HepG2 (cell line): ENCODE measurements around the gene ABCC1. TPM values are rescaled to one million over a fixed set of nuclear protein-coding genes. Genes with fewer than 3 reads are reported as not detected.

Source experiments
- GABPB1 ChIP-seq: IDR thresholded peaks from 2 replicates; pipeline ENCODE4 v1.6.1; 2016; ENCODE audit warnings: mild to moderate bottlenecking, missing genetic modification reagents, moderate library complexity, missing compliant biosample characterization
- NPAS2 ChIP-seq: sonication (generic); formaldehyde crosslinking; IDR thresholded peaks from 2 replicates; pipeline ENCODE4 v1.8.0; 2022; ENCODE audit warnings: mild to moderate bottlenecking, missing genetic modification reagents, borderline replicate concordance
- TEAD3 ChIP-seq: optimal IDR thresholded peaks from 2 replicates; pipeline ENCODE3; 2016; ENCODE audit warnings: borderline replicate concordance
- ZBTB25 ChIP-seq: IDR thresholded peaks from 2 replicates; pipeline ENCODE4 v1.6.1; 2018; ENCODE audit warnings: missing genetic modification reagents
- ZNF251 ChIP-seq: sonication (generic); formaldehyde crosslinking; IDR thresholded peaks from 2 replicates; pipeline ENCODE4 v1.9.0; 2021; ENCODE audit warnings: mild to moderate bottlenecking, missing genetic modification reagents
- ZNF510 ChIP-seq: sonication (generic); formaldehyde crosslinking; IDR thresholded peaks from 2 replicates; pipeline ENCODE4 v1.4.0; 2020; ENCODE audit warnings: low read depth, mild to moderate bottlenecking, missing genetic modification reagents
- ZNF513 ChIP-seq: sonication (generic); formaldehyde crosslinking; conservative IDR thresholded peaks from 2 replicates; pipeline ENCODE4 v1.5.0; 2020; ENCODE audit warnings: missing genetic modification reagents
- ZNF589 ChIP-seq: sonication (generic); formaldehyde crosslinking; conservative IDR thresholded peaks from 2 replicates; pipeline ENCODE4 v1.8.0; 2022; ENCODE audit warnings: mild to moderate bottlenecking, moderate library complexity, missing genetic modification reagents
- ZNF614 ChIP-seq: IDR thresholded peaks from 2 replicates; pipeline ENCODE4 v1.6.1; 2018; ENCODE audit warnings: missing biosample characterization, missing genetic modification reagents, inconsistent platforms, borderline replicate concordance
- ZNF737 ChIP-seq: sonication (generic); formaldehyde crosslinking; IDR thresholded peaks from 2 replicates; pipeline ENCODE4 v1.5.0; 2020; ENCODE audit warnings: missing genetic modification reagents, mild to moderate bottlenecking, borderline replicate concordance
- ZSCAN12 ChIP-seq: sonication (generic); formaldehyde crosslinking; IDR thresholded peaks from 2 replicates; pipeline ENCODE4 v1.9.0; 2021; ENCODE audit warnings: mild to moderate bottlenecking, missing genetic modification reagents
- polyA plus RNA-seq, 8 experiments: library from polyadenylated mRNA; depleted of rRNA in 3 of 8; stranded (reverse) in 7 of 8; unstranded in 1 of 8; fragments of >200 nt; fragmentation: Illumina TruSeq in 4 of 8; extraction: Trizol in 4 of 8; gene quantifications; 2 replicates each; pipeline versions ENCODE4 v1.2.1 to v1.2.3, GENCODE V29; 2011 to 2016; ENCODE audit warnings: low read depth in 4 of 8, missing spikeins in 1 of 8, mixed read lengths in 1 of 8; ENCODE audit not compliant: insufficient read depth in 1 of 8
- total RNA-seq, 5 experiments: library from RNA; depleted of rRNA; stranded (reverse); fragments of >200 nt; fragmentation: Illumina TruSeq; extraction: Trizol; gene quantifications; 2 replicates each; pipeline ENCODE4 v1.2.3, GENCODE V29; 2016; ENCODE audit warnings: low read depth in 1 of 5
- TF ChIP-seq, protein P1 (sequence below): sonication (generic); formaldehyde crosslinking; IDR thresholded peaks from 2 replicates; pipeline ENCODE4 v1.4.0; 2020; ENCODE audit warnings: missing genetic modification reagents, borderline replicate concordance
- TF ChIP-seq, protein P2 (sequence below): sonication (generic); formaldehyde crosslinking; IDR thresholded peaks from 2 replicates; pipeline ENCODE4 v1.4.0; 2020; ENCODE audit warnings: missing genetic modification reagents, borderline replicate concordance
- TF ChIP-seq, protein P3 (sequence below), 2 experiments: sonication (generic) in 1 of 2; formaldehyde crosslinking in 1 of 2; IDR thresholded peaks; 2 replicates each; pipeline versions ENCODE4 v1.4.0 to v1.6.1; 2016 to 2020; ENCODE audit warnings: borderline replicate concordance in 1 of 2, low read depth in 1 of 2, mild to moderate bottlenecking in 1 of 2, missing genetic modification reagents in 1 of 2

ABCC1 gene
- total and polyA plus RNA-seq, 2 of the 13 experiments (the other 11 are each of a cell fraction or from before 2014, with no cell fraction given): 13.0 to 30.6 TPM

DNA sequence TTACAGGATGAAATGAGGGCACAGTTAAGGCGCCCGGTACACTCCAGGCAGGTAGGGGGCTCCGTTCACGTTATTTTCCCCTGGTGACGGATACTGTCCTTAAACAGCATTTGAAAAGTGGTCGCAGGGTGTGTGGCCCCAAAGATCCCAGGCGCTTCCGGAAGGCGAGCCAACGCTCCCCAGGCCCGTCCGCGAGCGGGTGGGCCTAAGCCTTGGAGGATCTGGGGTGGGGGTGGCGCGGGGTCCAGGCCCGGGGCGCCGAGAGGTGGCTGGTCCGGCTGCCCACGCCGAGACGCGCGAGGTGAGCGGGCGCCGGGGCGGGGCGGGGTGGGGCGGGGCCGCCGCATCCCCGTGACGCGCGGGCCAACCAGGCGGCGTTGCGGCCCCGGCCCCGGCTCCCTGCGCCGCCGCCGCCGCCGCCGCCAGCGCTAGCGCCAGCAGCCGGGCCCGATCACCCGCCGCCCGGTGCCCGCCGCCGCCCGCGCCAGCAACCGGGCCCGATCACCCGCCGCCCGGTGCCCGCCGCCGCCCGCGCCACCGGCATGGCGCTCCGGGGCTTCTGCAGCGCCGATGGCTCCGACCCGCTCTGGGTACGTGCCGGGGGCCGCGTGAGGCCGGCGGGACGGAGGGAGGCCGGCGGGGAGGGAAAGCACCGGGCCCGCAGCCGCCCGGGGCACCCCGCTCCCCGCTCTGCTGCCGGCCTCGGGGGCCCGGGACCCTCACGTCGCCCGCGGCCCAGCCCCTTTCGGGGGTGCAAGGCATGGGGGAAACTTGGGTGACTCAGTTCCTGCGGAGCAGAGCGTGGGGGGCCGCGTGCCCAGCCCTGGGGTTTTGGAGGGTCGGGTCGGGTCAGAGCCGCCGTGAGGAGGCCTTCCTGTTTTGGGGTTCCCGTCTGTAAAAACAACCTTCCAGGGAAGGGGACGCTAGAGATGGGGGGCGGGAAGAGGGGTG, at the start of gene ABCC1 (continued):
- TF ChIP-seq ZNF513 (CRISPR knock-in tag): no peak
- TF ChIP-seq, protein P1, sequence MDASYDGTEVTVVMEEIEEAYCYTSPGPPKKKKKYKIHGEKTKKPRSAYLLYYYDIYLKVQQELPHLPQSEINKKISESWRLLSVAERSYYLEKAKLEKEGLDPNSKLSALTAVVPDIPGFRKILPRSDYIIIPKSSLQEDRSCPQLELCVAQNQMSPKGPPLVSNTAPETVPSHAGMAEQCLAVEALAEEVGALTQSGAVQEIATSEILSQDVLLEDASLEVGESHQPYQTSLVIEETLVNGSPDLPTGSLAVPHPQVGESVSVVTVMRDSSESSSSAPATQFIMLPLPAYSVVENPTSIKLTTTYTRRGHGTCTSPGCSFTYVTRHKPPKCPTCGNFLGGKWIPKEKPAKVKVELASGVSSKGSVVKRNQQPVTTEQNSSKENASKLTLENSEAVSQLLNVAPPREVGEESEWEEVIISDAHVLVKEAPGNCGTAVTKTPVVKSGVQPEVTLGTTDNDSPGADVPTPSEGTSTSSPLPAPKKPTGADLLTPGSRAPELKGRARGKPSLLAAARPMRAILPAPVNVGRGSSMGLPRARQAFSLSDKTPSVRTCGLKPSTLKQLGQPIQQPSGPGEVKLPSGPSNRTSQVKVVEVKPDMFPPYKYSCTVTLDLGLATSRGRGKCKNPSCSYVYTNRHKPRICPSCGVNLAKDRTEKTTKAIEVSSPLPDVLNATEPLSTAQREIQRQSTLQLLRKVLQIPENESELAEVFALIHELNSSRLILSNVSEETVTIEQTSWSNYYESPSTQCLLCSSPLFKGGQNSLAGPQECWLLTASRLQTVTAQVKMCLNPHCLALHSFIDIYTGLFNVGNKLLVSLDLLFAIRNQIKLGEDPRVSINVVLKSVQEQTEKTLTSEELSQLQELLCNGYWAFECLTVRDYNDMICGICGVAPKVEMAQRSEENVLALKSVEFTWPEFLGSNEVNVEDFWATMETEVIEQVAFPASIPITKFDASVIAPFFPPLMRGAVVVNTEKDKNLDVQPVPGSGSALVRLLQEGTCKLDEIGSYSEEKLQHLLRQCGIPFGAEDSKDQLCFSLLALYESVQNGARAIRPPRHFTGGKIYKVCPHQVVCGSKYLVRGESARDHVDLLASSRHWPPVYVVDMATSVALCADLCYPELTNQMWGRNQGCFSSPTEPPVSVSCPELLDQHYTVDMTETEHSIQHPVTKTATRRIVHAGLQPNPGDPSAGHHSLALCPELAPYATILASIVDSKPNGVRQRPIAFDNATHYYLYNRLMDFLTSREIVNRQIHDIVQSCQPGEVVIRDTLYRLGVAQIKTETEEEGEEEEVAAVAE: no peak
- TF ChIP-seq ZNF614 (CRISPR knock-in tag): no peak
- no peak for TF ChIP-seq ZSCAN12 (CRISPR knock-in tag)
- TF ChIP-seq, protein P2, sequence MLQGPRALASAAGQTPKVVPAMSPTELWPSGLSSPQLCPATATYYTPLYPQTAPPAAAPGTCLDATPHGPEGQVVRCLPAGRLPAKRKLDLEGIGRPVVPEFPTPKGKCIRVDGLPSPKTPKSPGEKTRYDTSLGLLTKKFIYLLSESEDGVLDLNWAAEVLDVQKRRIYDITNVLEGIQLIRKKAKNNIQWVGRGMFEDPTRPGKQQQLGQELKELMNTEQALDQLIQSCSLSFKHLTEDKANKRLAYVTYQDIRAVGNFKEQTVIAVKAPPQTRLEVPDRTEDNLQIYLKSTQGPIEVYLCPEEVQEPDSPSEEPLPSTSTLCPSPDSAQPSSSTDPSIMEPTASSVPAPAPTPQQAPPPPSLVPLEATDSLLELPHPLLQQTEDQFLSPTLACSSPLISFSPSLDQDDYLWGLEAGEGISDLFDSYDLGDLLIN (CRISPR knock-in tag): peak; percentile 6; the same call in 1 of the 2 replicates
- TF ChIP-seq TEAD3 (CRISPR knock-in tag): no peak
- TF ChIP-seq ZNF589 (CRISPR knock-in tag): no peak
- TF ChIP-seq NPAS2 (CRISPR knock-in tag): no peak
- TF ChIP-seq ZNF251 (CRISPR knock-in tag): no peak
- TF ChIP-seq, protein P3, sequence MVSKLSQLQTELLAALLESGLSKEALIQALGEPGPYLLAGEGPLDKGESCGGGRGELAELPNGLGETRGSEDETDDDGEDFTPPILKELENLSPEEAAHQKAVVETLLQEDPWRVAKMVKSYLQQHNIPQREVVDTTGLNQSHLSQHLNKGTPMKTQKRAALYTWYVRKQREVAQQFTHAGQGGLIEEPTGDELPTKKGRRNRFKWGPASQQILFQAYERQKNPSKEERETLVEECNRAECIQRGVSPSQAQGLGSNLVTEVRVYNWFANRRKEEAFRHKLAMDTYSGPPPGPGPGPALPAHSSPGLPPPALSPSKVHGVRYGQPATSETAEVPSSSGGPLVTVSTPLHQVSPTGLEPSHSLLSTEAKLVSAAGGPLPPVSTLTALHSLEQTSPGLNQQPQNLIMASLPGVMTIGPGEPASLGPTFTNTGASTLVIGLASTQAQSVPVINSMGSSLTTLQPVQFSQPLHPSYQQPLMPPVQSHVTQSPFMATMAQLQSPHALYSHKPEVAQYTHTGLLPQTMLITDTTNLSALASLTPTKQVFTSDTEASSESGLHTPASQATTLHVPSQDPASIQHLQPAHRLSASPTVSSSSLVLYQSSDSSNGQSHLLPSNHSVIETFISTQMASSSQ (IDR thresholded peaks at IDR 0.05; ENCODE audit: low read depth): no peak
- TF ChIP-seq, protein P3 (CRISPR knock-in tag; IDR thresholded peaks at IDR 0.05; ENCODE audit: borderline replicate concordance): no peak
- no peak for TF ChIP-seq ZNF510
- no peak for TF ChIP-seq ZNF737
- TF ChIP-seq ZBTB25 (CRISPR knock-in tag): no peak
- TF ChIP-seq GABPB1 (CRISPR knock-in tag): peak; percentile 47
